GM19372 (cell line): ENCODE data around the gene PRPF18.
"Not testable (repeated sequence)": the region's sequence is repeated elsewhere in the genome, so short reads cannot be mapped to it uniquely, and the experiment has no call there.

Experiments
- ATAC-seq: cut with Tn5 transposase; IDR thresholded peaks from one replicate; pipeline ENCODE4 v1.9.1; 2021; ENCODE audit warnings: mild to moderate bottlenecking, low read depth, moderate library complexity; ENCODE audit not compliant: unreplicated experiment

The PRPF18 gene

GRCh38 chr10:13586676-13587355 lies at the start of gene PRPF18:
Gene PRPF18 (plus strand): TSS chr10:13586965. CDS start chr10:13587087, 122 bp downstream.
- ATAC-seq, result peak; percentile 100

DNA sequence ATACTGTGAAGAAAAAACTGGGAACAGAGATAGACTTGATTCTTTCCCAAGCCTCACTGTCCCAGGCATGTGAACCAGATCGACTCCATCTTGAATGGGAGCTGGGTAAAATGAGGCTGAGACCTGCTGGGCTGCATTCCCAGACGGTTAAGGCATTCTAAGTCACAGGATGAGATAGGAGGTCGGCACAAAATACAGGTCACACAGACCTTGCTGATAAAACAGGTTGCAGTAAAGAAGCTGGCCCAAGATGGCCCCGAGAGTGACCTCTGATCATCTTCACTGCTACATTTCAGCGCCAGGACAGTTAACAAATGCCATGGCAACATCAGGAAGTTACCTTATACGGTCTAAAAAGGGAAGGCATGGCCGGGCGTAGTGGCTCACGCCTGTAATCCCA lies 48.8 kb upstream of the PRPF18 start:
- not testable (repeated sequence) for ATAC-seq

DNA sequence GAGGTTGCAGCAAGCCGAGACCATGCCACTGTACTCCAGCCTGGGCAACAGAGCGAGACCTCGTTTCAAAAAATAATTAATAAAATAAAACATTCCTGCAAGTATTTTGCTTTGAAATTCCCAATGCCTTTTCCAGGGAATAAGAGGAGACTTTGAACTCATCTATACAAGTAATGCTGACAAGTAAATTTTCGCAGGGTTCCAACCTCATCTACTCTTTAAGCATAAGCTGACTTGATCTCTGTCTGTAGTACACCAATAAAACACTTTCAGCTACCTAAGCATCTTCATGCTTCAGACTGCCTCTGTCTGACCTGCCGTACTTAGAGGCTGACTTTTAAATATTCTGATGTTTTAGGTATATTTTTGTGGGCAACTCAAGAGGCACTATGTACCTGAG lies 44.2 kb upstream of the PRPF18 start:
- ATAC-seq, result no peak

DNA sequence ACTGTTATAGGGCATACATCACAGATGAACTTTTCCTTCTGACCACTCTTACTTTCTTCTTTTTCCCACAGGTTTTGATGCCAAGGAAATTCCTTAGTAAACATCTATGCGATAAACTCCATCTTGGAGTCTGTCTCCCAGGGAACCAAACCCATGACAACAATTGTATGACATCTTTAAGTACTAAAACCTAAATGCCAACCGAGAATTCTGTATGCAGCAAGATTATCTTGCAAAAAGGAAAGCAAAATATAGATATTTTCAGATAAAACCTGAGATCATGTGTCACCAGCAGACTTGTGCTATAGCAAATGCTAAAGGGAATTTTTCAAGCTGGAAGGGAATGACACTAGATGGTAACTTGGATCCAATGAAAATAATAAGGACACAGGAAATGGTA lies 36.0 kb upstream of the PRPF18 start:
- no peak for ATAC-seq

DNA sequence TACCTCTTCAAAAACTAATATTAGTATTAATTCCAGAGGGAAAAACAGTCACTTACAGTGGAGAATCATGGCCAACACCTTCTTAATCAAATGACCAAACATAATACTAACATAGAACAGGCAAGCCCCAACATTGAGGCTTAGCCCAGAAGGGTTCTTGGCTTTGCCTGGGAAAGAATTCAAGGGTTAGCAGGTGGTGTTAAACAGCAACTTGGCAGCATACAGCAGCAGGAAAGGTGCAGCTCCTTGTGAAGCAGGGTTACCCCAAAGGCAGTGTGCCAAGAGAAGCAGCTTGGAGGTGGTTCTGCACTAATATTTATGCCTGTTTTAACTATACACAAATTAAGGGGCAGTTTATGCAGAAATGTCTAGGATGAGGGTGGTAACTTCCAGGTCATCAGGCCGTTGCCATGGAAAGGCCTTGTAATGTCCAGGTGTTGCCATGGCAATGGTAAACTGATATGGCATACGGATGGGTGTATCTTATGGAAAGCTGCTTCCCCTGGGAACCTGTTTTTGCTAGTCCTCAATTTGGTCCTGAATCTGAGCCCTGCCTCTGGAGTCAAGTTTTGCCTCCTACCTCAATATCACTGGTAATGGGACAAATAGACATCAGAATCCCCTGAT lies 30.8 kb upstream of the PRPF18 start:
- no peak for ATAC-seq

- ATAC-seq, result no peak
Observed at GRCh38 chr10:13559124-13559700, 27.6 kb upstream of the PRPF18 start.

DNA sequence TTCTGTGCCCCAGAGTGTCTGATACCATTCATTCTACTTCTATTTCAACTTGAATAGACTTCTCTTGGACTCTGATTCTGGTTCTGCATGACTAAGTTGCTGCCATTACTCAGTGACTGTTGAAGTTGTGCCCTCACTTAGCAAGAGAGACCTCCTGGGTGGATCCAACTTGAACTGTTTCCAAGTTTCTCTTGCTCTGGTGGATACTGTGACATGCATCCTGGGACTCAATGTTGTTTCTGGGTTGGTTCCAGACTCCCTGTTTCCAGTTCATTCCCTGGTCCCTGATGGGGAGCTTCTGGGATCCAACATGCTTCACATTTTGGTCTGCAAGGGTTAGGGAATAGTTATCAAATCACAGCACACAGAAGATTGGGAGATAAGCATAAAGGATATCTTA lies 26.2 kb upstream of the PRPF18 start:
- ATAC-seq, result no peak

- ATAC-seq, result no peak
Observed at GRCh38 chr10:13563481-13564445, 23.0 kb upstream of the PRPF18 start.

DNA sequence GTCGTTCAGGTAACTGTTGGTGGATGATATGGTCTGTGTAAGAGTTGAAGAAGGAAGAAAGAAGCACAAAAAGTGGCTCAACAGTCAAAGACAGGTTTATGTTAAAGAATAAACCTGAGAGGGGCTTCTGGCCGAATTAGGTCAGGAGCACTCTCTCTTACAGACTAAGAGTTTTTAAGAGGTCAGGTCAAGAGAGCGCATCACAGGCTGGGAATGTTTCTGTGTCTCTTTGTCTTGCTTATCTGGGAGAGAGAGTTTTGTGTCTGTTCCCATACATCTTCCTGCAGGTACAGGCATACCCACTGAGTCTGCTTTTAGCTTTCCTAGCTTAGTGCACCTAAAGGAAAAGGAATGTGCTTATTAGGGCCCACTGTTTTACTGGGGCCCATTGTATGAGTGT lies 22.2 kb upstream of the PRPF18 start:
- ATAC-seq, result no peak

GRCh38 chr10:13567030-13567429 lies 19.7 kb upstream of the PRPF18 start:
- no peak for ATAC-seq

DNA sequence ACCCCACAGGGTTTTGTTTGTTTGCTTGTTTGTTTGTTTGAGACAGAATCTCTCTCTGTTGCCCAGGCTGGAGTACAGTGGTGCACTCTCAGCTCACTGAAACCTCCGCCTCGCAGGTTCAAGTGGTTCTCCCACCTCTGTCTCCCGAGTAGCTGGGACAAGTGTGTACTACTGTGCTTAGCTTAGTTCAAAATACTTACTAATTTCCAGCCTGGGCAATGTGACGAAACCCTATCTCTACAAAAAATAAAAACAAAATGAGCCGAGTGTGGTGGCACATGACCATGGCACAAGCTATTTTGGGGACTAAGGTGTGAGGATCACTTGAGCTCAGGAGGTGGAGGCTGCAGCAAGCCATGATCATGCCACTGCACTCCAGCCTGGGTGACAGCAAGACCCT lies 15.2 kb upstream of the PRPF18 start:
- ATAC-seq, result no peak

GRCh38 chr10:13573960-13574359 lies 12.8 kb upstream of the PRPF18 start:
- no peak for ATAC-seq

DNA sequence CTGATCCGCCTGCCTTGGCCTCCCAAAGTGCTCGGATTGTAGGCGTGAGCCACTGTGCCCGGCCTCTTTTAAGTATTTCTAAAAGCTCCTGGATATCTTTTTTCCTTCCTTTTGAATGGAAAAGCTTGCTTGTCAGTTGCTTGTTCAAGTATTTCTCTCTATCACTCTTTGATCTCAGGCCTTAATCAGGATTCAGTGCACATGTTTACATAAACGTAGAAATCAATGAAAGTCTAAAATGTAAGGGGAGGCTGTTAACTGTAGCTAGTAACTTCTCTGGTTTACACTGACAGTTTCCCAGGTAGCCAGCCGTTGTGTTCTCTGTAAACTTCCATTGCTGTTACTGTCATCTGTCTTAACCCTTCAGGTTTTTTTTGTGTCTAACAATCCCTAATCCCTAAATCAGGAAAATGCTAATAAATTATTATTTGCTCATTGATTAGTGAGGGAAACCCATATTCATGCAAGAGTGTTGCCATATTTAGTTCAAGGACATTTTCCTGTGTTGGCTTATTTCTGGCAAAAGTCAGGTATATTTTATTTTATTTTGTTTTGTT lies 1.5 kb upstream of the PRPF18 start:
- ATAC-seq, result no peak

GRCh38 chr10:13585943-13586342 lies 822 bp upstream of the PRPF18 start:
- no peak for ATAC-seq

- no peak for ATAC-seq
Observed at GRCh38 chr10:13587391-13587790, 626 bp downstream of the PRPF18 start.

- no peak for ATAC-seq
Observed at GRCh38 chr10:13589316-13589715, 2.6 kb downstream of the PRPF18 start.

DNA sequence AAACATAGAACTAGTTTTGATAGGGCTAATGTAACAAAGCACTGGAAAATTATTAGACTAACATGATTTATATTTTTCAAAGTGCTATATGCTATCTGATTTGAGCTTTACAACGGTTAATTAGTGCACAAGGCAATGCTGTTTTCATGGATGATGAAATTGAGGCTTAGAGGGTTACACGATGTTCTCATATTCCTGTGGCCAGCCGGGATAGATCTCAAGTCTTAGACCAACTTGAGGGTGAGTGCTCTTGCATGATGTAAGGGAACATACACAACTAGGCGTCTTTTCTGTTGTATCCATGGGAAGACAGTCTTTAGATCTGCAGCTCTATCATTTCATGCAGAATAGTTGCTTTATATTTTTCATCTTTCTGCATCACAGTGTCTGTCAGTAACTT lies 4.1 kb downstream of the PRPF18 start:
- ATAC-seq, result no peak

GRCh38 chr10:13592306-13592705 lies 5.5 kb downstream of the PRPF18 start:
- no peak for ATAC-seq

GRCh38 chr10:13593535-13593934 lies 6.8 kb downstream of the PRPF18 start:
- ATAC-seq, result no peak

DNA sequence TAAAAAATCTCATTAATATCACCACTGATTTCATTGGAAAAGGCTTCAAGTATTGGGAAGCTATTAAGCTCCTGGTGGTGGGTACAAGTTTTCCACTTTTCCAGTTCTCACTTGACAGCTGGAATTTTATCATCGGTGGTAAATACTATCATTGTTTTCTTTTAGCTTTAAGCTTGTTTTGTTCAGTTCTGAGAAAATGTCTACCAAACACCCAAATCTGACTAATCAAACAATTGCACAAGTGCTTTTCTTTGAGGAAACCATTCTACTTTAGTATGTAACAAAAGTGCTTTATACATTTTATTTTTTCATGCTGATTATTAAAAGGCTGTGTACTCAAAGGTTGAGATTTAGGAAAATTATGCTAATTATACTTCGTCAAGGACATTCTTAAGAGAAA lies 7.9 kb downstream of the PRPF18 start:
- ATAC-seq, result no peak

GRCh38 chr10:13597909-13598308 lies 11.1 kb downstream of the PRPF18 start:
- ATAC-seq, result no peak
